HG03139 (cell line): ENCODE measurements around the gene SAE1.
"Not testable (repeated sequence)": the region's sequence is repeated elsewhere in the genome, so short reads cannot be mapped to it uniquely, and the experiment has no call there.

ENCODE experiments used
- ATAC-seq: cut with Tn5 transposase; IDR thresholded peaks from one replicate; pipeline ENCODE4 v1.9.1; 2021; ENCODE audit not compliant: unreplicated experiment

The SAE1 gene

GRCh38 chr19:47236072-47236675, 105.5 kb downstream of the SAE1 start:
- ATAC-seq = no peak

- no peak for ATAC-seq
Observed at GRCh38 chr19:47239152-47239551, 108.5 kb downstream of the SAE1 start.

GRCh38 chr19:47239610-47240296, 109.1 kb downstream of the SAE1 start:
- ATAC-seq = no peak

GRCh38 chr19:47240556-47240955, 109.9 kb downstream of the SAE1 start:
- no peak for ATAC-seq

GRCh38 chr19:47240996-47241918, 110.6 kb downstream of the SAE1 start:
- no peak for ATAC-seq

GRCh38 chr19:47241919-47242577, 111.4 kb downstream of the SAE1 start:
- ATAC-seq = no peak

- no peak for ATAC-seq
Observed at GRCh38 chr19:47243364-47243775, 112.7 kb downstream of the SAE1 start.

- ATAC-seq = peak; percentile 63
Observed at GRCh38 chr19:47243776-47244547, 113.3 kb downstream of the SAE1 start.

GRCh38 chr19:47247308-47247990, 116.8 kb downstream of the SAE1 start:
- ATAC-seq = no peak

- not testable (repeated sequence) for ATAC-seq
Observed at GRCh38 chr19:47253016-47253415, 122.4 kb downstream of the SAE1 start.

GRCh38 chr19:47253467-47253881, 122.8 kb downstream of the SAE1 start:
- ATAC-seq = no peak

- ATAC-seq = no peak
Observed at GRCh38 chr19:47253970-47254369, 123.3 kb downstream of the SAE1 start.

- ATAC-seq = peak; percentile 36
Observed at GRCh38 chr19:47255879-47256692, 125.5 kb downstream of the SAE1 start, which contains the start of gene CCDC9. Gene CCDC9 (plus strand): TSS chr19:47256525. CDS start chr19:47258401, 1,876 bp downstream.

GRCh38 chr19:47256693-47257410, 126.2 kb downstream of the SAE1 start:
- ATAC-seq = peak; percentile 58

GRCh38 chr19:47257411-47258169, 127.0 kb downstream of the SAE1 start:
- ATAC-seq = peak; percentile 1

GRCh38 chr19:47258434-47258833, 127.8 kb downstream of the SAE1 start:
- no peak for ATAC-seq

- no peak for ATAC-seq
Observed at GRCh38 chr19:47258895-47259555, 128.4 kb downstream of the SAE1 start.
